OCI-LY7 (cell line): ENCODE results near the gene SMIM38. TPM values are rescaled to one million over a fixed set of nuclear protein-coding genes. Genes with fewer than 3 reads are reported as not detected.

Source experiments
- BruUV-seq: library from RNA; stranded (reverse); fragments of 400-500 nt; replicated peaks from 2 replicates; lab custom pipeline; 2021; lab: Mats Ljungman, UMichigan
- CTCF ChIA-PET: fragments of 300-600 bp; sonication (Branson Sonifier 250); formaldehyde crosslinking; loops from one replicate; lab custom pipeline; 2022; ENCODE audit warnings: antibody characterized with exemption; ENCODE audit not compliant: unreplicated experiment; lab: Charles Lee
- POLR2A ChIA-PET: fragments of 300-600 bp; sonication (Branson Sonifier 250); formaldehyde crosslinking; loops from one replicate; lab custom pipeline; 2022; ENCODE audit warnings: antibody characterized with exemption; lab: Charles Lee
- DNase-seq: peaks from one replicate; pipeline ENCODE4 v3.0.0-alpha.2; 2015; ENCODE audit warnings: low spot score
- H2AFZ ChIP-seq: fragments of 200-600 bp; sonication (generic), shearing (Covaris generic); 2 replicates; pipeline ENCODE4 v1.6.1; 2014; ENCODE audit warnings: mild to moderate bottlenecking, antibody characterized with exemption, low read length, moderate library complexity
- H3K27ac ChIP-seq: fragments of 200-600 bp; sonication (generic); 2 replicates; pipeline ENCODE4 v1.5.1; 2014; ENCODE audit warnings: mixed run types, low read depth, mild to moderate bottlenecking, moderate library complexity, low read length, inconsistent platforms; ENCODE audit not compliant: poor library complexity, severe bottlenecking
- H3K36me3 ChIP-seq: fragments of 200-600 bp; sonication (generic); 2 replicates; pipeline ENCODE4 v1.6.1; 2014; ENCODE audit warnings: mild to moderate bottlenecking, antibody characterized with exemption, low read length, moderate library complexity, mixed read lengths; ENCODE audit not compliant: insufficient read depth
- H3K4me1 ChIP-seq: fragments of 200-600 bp; sonication (generic); 2 replicates; pipeline ENCODE4 v1.5.1; 2014; ENCODE audit warnings: mild to moderate bottlenecking, low read length; ENCODE audit not compliant: insufficient read depth, poor library complexity, severe bottlenecking
- H3K4me2 ChIP-seq: fragments of 200-600 bp; sonication (generic); 2 replicates; pipeline ENCODE4 v1.6.1; 2014; ENCODE audit warnings: mild to moderate bottlenecking, low read length
- H3K4me3 ChIP-seq: fragments of 200-600 bp; sonication (generic); 2 replicates; pipeline ENCODE4 v1.5.1; 2014; ENCODE audit warnings: mild to moderate bottlenecking, low read depth, low read length; ENCODE audit not compliant: poor library complexity, severe bottlenecking
- H3K79me2 ChIP-seq: fragments of 200-600 bp; sonication (generic); 2 replicates; pipeline ENCODE4 v1.6.1; 2016; ENCODE audit warnings: low read depth, mild to moderate bottlenecking, low read length, moderate library complexity, mixed read lengths; ENCODE audit not compliant: insufficient read depth
- H3K9me2 ChIP-seq: fragments of 200-600 bp; sonication (generic); 2 replicates; pipeline ENCODE4 v1.6.1; 2016; ENCODE audit warnings: mild to moderate bottlenecking, low read length, mixed read lengths; ENCODE audit not compliant: insufficient read depth
- H3K9me3 ChIP-seq: fragments of 200-600 bp; sonication (generic); 2 replicates; pipeline ENCODE4 v1.6.1; 2014; ENCODE audit warnings: mild to moderate bottlenecking, mixed run types, low read length, mixed read lengths
- H4K20me1 ChIP-seq: fragments of 200-600 bp; sonication (generic); 2 replicates; pipeline ENCODE4 v1.6.1; 2014; ENCODE audit warnings: mild to moderate bottlenecking, antibody characterized with exemption, low read length, moderate library complexity, mixed read lengths; ENCODE audit not compliant: insufficient read depth
- EZH2phosphoT487 ChIP-seq: fragments of 200-600 bp; sonication (generic); IDR thresholded peaks from 2 replicates; pipeline ENCODE4 v1.6.1; 2018; ENCODE audit warnings: low read depth, borderline replicate concordance, mild to moderate bottlenecking, mixed run types, antibody characterized with exemption, low read length, moderate library complexity, mixed read lengths
- intact Hi-C: fragments of 100-400 bp; cut with micrococcal nuclease; formaldehyde crosslinking; loops from one replicate; pipeline ENCODE4 v1.10.0; 2022; ENCODE audit not compliant: unreplicated experiment
- total RNA-seq, 2 experiments: library from RNA; depleted of rRNA in 1 of 2; stranded (reverse); fragments of >200 nt in 1 of 2; shearing (Covaris generic) in 1 of 2; gene quantifications; 2 replicates each; pipeline ENCODE4 v1.2.3, GENCODE V29; 2014 to 2022
- TF ChIP-seq, protein P1 (sequence below): fragments of 200-600 bp; sonication (generic); conservative IDR thresholded peaks from 2 replicates; pipeline ENCODE4 v1.5.1; 2014; ENCODE audit warnings: mild to moderate bottlenecking, antibody characterized with exemption, low read length, moderate library complexity, mixed read lengths

SMIM38 gene
- total RNA-seq, 2 experiments from 2014 or later, result 0.11 to 0.63 TPM

- ChIA-PET POLR2A (no interaction called here), CTCF (no interaction called here)
- intact Hi-C loops, result no loop called here
- no peak for TF ChIP-seq EZH2phosphoT487
- TF ChIP-seq, protein P1, sequence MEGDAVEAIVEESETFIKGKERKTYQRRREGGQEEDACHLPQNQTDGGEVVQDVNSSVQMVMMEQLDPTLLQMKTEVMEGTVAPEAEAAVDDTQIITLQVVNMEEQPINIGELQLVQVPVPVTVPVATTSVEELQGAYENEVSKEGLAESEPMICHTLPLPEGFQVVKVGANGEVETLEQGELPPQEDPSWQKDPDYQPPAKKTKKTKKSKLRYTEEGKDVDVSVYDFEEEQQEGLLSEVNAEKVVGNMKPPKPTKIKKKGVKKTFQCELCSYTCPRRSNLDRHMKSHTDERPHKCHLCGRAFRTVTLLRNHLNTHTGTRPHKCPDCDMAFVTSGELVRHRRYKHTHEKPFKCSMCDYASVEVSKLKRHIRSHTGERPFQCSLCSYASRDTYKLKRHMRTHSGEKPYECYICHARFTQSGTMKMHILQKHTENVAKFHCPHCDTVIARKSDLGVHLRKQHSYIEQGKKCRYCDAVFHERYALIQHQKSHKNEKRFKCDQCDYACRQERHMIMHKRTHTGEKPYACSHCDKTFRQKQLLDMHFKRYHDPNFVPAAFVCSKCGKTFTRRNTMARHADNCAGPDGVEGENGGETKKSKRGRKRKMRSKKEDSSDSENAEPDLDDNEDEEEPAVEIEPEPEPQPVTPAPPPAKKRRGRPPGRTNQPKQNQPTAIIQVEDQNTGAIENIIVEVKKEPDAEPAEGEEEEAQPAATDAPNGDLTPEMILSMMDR, result no peak
- no peak overlapping the region for H2AFZ ChIP-seq
- no peaks in the 10 kb centered on the region for H3K79me2 ChIP-seq
- no peak for DNase-seq
- H3K9me3 ChIP-seq, result no peaks in the 10 kb centered on the region
- H3K27ac ChIP-seq, result no peak overlapping the region
- no peaks in the 10 kb centered on the region for H3K4me1 ChIP-seq
- H3K36me3 ChIP-seq, result no peaks in the 10 kb centered on the region
- no peak overlapping the region for H3K4me3 ChIP-seq
- H4K20me1 ChIP-seq, result no peaks in the 10 kb centered on the region
- BruUV-seq, result no TSS peak
- H3K4me2 ChIP-seq, result no peak overlapping the region
- H3K9me2 ChIP-seq, result no peaks in the 10 kb centered on the region
Measured at GRCh38 chr11:69113226-69113625, 42.5 kb upstream of the SMIM38 start.

DNA sequence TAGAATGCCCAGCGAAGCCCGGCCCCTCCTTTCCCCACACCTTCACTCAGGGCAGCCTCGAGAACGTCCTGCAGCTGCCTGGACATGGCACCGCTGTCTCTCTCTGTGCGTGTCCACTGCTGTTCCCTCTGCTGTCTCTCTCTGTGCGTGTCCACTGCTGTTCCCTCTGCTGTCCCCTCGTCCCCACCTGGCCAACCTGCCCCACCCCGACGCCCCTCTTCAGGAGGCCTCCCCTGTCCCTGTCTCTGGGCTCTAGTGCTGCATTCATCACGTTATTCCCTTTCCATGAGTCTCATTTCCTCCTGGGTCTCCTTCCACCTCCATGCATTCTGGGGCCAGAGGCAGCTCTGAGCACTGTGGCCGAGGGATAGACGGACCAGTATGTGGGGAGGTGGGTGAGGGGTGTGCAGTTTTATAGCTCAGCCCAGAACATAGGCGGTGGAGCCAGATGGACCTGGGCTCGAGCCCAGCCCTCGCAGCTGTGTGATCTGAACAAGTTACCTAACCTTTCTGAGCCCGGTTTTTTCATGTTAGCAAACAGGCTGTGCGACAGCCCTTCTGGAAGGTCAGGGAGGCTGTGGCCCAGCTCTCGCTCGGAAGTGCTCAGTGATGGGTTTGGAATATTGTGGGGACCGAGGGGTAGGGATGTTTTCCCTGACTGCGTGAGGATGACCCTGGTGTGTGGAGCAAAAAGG is 41.9 kb upstream of the SMIM38 start:
- H3K4me3 ChIP-seq, result no peak overlapping the region
- no peak overlapping the region for H2AFZ ChIP-seq
- intact Hi-C loops, result no loop called here
- no peak overlapping the region for H3K27ac ChIP-seq
- no peaks in the 10 kb centered on the region for H3K4me1 ChIP-seq
- H3K9me3 ChIP-seq, result no peaks in the 10 kb centered on the region
- H3K9me2 ChIP-seq, result no peaks in the 10 kb centered on the region
- H3K4me2 ChIP-seq, result no peak overlapping the region
- no peaks in the 10 kb centered on the region for H4K20me1 ChIP-seq
- no peak for TF ChIP-seq EZH2phosphoT487
- TF ChIP-seq, protein P1, result no peak
- no peaks in the 10 kb centered on the region for H3K36me3 ChIP-seq
- BruUV-seq, result no TSS peak
- H3K79me2 ChIP-seq, result no peaks in the 10 kb centered on the region
- ChIA-PET POLR2A (no interaction called here), CTCF (no interaction called here)
- DNase-seq, result no peak

- no peak overlapping the region for H3K27ac ChIP-seq
- H2AFZ ChIP-seq, result no peak overlapping the region
- no TSS peak for BruUV-seq
- H3K4me3 ChIP-seq, result no peak overlapping the region
- no peak for DNase-seq
- POLR2A ChIA-PET, result no interaction called here
- no peaks in the 10 kb centered on the region for H3K9me2 ChIP-seq
- no peaks in the 10 kb centered on the region for H3K79me2 ChIP-seq
- TF ChIP-seq EZH2phosphoT487, result no peak
- TF ChIP-seq, protein P1, result no peak
- no peak overlapping the region for H3K4me2 ChIP-seq
- no peaks in the 10 kb centered on the region for H3K36me3 ChIP-seq
- CTCF ChIA-PET, result no interaction called here
- H4K20me1 ChIP-seq, result no peaks in the 10 kb centered on the region
- no peaks in the 10 kb centered on the region for H3K9me3 ChIP-seq
- no peaks in the 10 kb centered on the region for H3K4me1 ChIP-seq
- intact Hi-C loops, result no loop called here
Measured at GRCh38 chr11:69114362-69114761, 41.4 kb upstream of the SMIM38 start.
